ENCODE data around the gene MT1X. TPM values are rescaled to one million over a fixed set of nuclear protein-coding genes. Genes with fewer than 3 reads are reported as not detected.
A peak's percentile ranks its signal among the peaks of the same experiment; 100 is the strongest.

MT1X gene
- polyA plus RNA-seq, 1 donor (not counting 4 experiments of a cell fraction or from before 2014, with no cell fraction given), result 58.3 TPM

- H3K27me3 ChIP-seq (ENCODE audit: control insufficient read depth, extremely low read depth, insufficient read depth, low read length), result no peaks in the 10 kb centered on the region
- dilution Hi-C loops (cut with MboI; ENCODE audit: extremely low pct_ligation_motif_present, low sequenced_read_pairs), result no loop called here
- no peak overlapping the region for H3K27ac ChIP-seq (ENCODE audit: control insufficient read depth, insufficient read depth, low read length)
- H2AFZ ChIP-seq (ENCODE audit: control insufficient read depth, low read length), result no peak overlapping the region
- H4K20me1 ChIP-seq (ENCODE audit: control insufficient read depth, extremely low read depth, insufficient read depth, low read length), result no peaks in the 10 kb centered on the region
- H3K4me3 ChIP-seq (ENCODE audit: control insufficient read depth in 2 of 3, extremely low read depth in 1 of 3, insufficient read depth in 2 of 3, low read depth in 1 of 3, low read length in 3 of 3), result no peak overlapping the region
- TF ChIP-seq EZH2 (IDR thresholded peaks at IDR 0.05; ENCODE audit: low read length) (no peak), CTCF (optimal IDR thresholded peaks at IDR 0.05 in 1 of 3, IDR thresholded peaks at IDR 0.05 in 1 of 3, conservative IDR thresholded peaks at IDR 0.05 in 1 of 3; ENCODE audit: extremely low read depth in 1 of 3, insufficient read depth in 2 of 3, low read length in 3 of 3) (no peak)
- no peak for DNase-seq (ENCODE audit: low read depth, low spot score)
- no peaks in the 10 kb centered on the region for H3K36me3 ChIP-seq (ENCODE audit: control insufficient read depth in 2 of 2, extremely low read depth in 1 of 2, insufficient read depth in 2 of 2, low read length in 2 of 2)
- no peaks in the 10 kb centered on the region for H3K9me1 ChIP-seq (ENCODE audit: control insufficient read depth, extremely low read depth, insufficient read depth, low read length)
- no peak overlapping the region for H3K4me2 ChIP-seq (ENCODE audit: control insufficient read depth, extremely low read depth, insufficient read depth, low read depth, low read length)
- FAIRE-seq, result no peak
- no peaks in the 10 kb centered on the region for H3K79me2 ChIP-seq (ENCODE audit: control insufficient read depth, insufficient read depth, low read length)
- no peaks in the 10 kb centered on the region for H3K4me1 ChIP-seq (ENCODE audit: control insufficient read depth, extremely low read depth, insufficient read depth, low read length)
- no peaks in the 10 kb centered on the region for H3K9me3 ChIP-seq (ENCODE audit: control insufficient read depth, low read depth, low read length)
- H3K9ac ChIP-seq (ENCODE audit: control insufficient read depth, extremely low read depth, insufficient read depth, low read length), result no peak overlapping the region
These were observed 20.6 kb downstream of the MT1X start for GRCh38 chr16:56702836-56703235.

- dilution Hi-C loops (cut with MboI; ENCODE audit: extremely low pct_ligation_motif_present, low sequenced_read_pairs), result no loop called here
- no peak for DNase-seq (ENCODE audit: low read depth, low spot score)
- Histone ChIP-seq H3K9me3 (ENCODE audit: control insufficient read depth, low read depth, low read length) (no peaks in the 10 kb centered on the region), H4K20me1 (ENCODE audit: control insufficient read depth, extremely low read depth, insufficient read depth, low read length) (no peaks in the 10 kb centered on the region), H2AFZ (ENCODE audit: control insufficient read depth, low read length) (peak overlapping the region; percentile 46), H3K4me1 (ENCODE audit: control insufficient read depth, extremely low read depth, insufficient read depth, low read length) (peaks cover 10% of the 10 kb centered on the region), H3K4me2 (ENCODE audit: control insufficient read depth, extremely low read depth, insufficient read depth, low read depth, low read length) (peak overlapping the region; percentile 58), H3K36me3 (ENCODE audit: control insufficient read depth in 2 of 2, extremely low read depth in 1 of 2, insufficient read depth in 2 of 2, low read length in 2 of 2) (no peaks in the 10 kb centered on the region), H3K9ac (ENCODE audit: control insufficient read depth, extremely low read depth, insufficient read depth, low read length) (no peak overlapping the region), H3K79me2 (ENCODE audit: control insufficient read depth, insufficient read depth, low read length) (no peaks in the 10 kb centered on the region), H3K4me3 (ENCODE audit: control insufficient read depth in 2 of 3, extremely low read depth in 1 of 3, insufficient read depth in 2 of 3, low read depth in 1 of 3, low read length in 3 of 3) (no peak overlapping the region), H3K9me1 (ENCODE audit: control insufficient read depth, extremely low read depth, insufficient read depth, low read length) (no peaks in the 10 kb centered on the region), H3K27me3 (ENCODE audit: control insufficient read depth, extremely low read depth, insufficient read depth, low read length) (peaks cover 5% of the 10 kb centered on the region), H3K27ac (ENCODE audit: control insufficient read depth, insufficient read depth, low read length) (no peak overlapping the region)
- TF ChIP-seq EZH2 (IDR thresholded peaks at IDR 0.05; ENCODE audit: low read length), result no peak
- TF ChIP-seq CTCF (optimal IDR thresholded peaks at IDR 0.05 in 1 of 3, IDR thresholded peaks at IDR 0.05 in 1 of 3, conservative IDR thresholded peaks at IDR 0.05 in 1 of 3; ENCODE audit: extremely low read depth in 1 of 3, insufficient read depth in 2 of 3, low read length in 3 of 3), result no peak
- FAIRE-seq, result no peak
These were observed 26.5 kb downstream of the MT1X start for GRCh38 chr16:56708525-56709442.
